ENCODE measurements around the gene ADORA2A.

DNA sequence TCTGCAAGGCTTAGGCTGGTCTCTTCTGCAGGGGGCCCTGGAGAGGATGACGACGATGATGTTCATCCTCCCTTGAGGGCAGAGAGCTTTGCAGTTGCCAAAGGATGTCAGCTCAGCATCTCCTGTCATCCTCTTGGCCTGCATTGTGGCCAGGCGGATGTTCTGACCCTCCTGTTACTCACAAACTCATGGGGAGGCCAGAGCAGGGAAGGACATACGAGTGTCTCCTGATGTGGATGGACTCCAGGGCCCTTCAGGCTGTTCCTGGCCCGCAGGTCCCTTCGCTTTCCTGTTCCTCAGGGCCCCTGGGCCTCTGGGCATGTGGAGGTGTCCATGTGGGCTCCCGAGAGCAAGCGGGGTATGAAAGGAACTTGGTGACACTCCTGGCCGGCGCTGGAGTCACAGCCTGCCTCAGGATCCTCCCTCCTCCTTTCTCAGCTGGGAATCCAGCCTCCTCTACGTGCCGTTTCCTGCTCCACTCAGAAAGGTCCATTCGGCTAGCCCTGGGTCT, 8.5 kb downstream of the ADORA2A start:
- TF ChIP-seq, protein P1, sequence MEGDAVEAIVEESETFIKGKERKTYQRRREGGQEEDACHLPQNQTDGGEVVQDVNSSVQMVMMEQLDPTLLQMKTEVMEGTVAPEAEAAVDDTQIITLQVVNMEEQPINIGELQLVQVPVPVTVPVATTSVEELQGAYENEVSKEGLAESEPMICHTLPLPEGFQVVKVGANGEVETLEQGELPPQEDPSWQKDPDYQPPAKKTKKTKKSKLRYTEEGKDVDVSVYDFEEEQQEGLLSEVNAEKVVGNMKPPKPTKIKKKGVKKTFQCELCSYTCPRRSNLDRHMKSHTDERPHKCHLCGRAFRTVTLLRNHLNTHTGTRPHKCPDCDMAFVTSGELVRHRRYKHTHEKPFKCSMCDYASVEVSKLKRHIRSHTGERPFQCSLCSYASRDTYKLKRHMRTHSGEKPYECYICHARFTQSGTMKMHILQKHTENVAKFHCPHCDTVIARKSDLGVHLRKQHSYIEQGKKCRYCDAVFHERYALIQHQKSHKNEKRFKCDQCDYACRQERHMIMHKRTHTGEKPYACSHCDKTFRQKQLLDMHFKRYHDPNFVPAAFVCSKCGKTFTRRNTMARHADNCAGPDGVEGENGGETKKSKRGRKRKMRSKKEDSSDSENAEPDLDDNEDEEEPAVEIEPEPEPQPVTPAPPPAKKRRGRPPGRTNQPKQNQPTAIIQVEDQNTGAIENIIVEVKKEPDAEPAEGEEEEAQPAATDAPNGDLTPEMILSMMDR (IDR thresholded peaks at IDR 0.05), result no peak
- TF ChIP-seq POLR2AphosphoS5 (IDR thresholded peaks at IDR 0.05), result no peak
- no peak for TF ChIP-seq POLR2A (IDR thresholded peaks at IDR 0.05)
- no peak for TF ChIP-seq EP300 (IDR thresholded peaks at IDR 0.05)

Measured in stomach (tissue), 4 donors.